Adrenal gland (tissue), 12 donors: ENCODE data around the gene FBXO22. TPM values are rescaled to one million over a fixed set of nuclear protein-coding genes. Genes with fewer than 3 reads are reported as not detected.
"Not testable (repeated sequence)": the region's sequence is repeated elsewhere in the genome, so short reads cannot be mapped to it uniquely, and the experiment has no call there.

Experiments used
- DNase-seq, 7 donors: peaks; one replicate each; pipeline ENCODE4 v3.0.0-alpha.2; 2019 to 2020
- H3K27ac ChIP-seq, 5 donors: fragments of 200-600 bp; sonication (generic) in 4 of 5; 1 replicate in 3 of 5; 2 replicates in 2 of 5; pipeline versions ENCODE4 v1.5.1 to v1.8.0; 2016 to 2020; ENCODE audit warnings: mild to moderate bottlenecking in 1 of 5
- H3K27me3 ChIP-seq: fragments of 200-600 bp; 2 replicates; pipeline ENCODE4 v1.8.0; 2021
- H3K36me3 ChIP-seq, 2 donors: fragments of 200-600 bp; replicated peaks in 1 of 2; 1 replicate in 1 of 2; 2 replicates in 1 of 2; pipeline versions ENCODE4 v1.5.1 to v1.8.0; 2018 to 2022
- H3K4me1 ChIP-seq, 2 donors: fragments of 200-600 bp; replicated peaks in 1 of 2; 1 replicate in 1 of 2; 2 replicates in 1 of 2; pipeline versions ENCODE4 v1.5.1 to v1.8.0; 2018 to 2021
- H3K4me3 ChIP-seq, 4 donors: fragments of 200-600 bp; sonication (generic) in 3 of 4; one replicate each; pipeline ENCODE4 v1.5.1; 2016 to 2018
- H3K9me3 ChIP-seq, 3 donors: fragments of 200-600 bp; sonication (generic) in 1 of 3; replicated peaks in 1 of 3; 1 replicate in 2 of 3; 2 replicates in 1 of 3; pipeline versions ENCODE4 v1.5.1 to v1.8.0; 2016 to 2021
- POLR2A ChIP-seq, 2 donors: fragments of 450-650 bp; IDR thresholded peaks; one replicate each; pipeline ENCODE4 v1.6.1; 2017; ENCODE audit warnings: antibody characterized with exemption in 2 of 2, mild to moderate bottlenecking in 2 of 2, moderate library complexity in 1 of 2
- WGBS, 4 donors: extraction: QIAGEN DNeasy Blood & Tissue Kit in 2 of 4; methylation state at CpG; one replicate each; pipeline versions ENCODE4 v1.1.5 to v1.1.7; 2013 to 2017; 5-methylcytosine and 5-hydroxymethylcytosine counted together
- intact Hi-C, 2 donors: fragments of 100-400 bp; cut with DNase I; formaldehyde crosslinking; loops; one replicate each; pipeline versions ENCODE4 v1.14.1 to v1.15.0; 2022 to 2023
- polyA plus RNA-seq, 3 donors: library from polyadenylated mRNA; stranded (reverse); fragments of 200-250 nt in 2 of 3; fragments of 350-450 nt in 1 of 3; fragmentation: Illumina TruSeq in 1 of 3; extraction: RNeasy Lipid Tissue Mini Kit (QIAGEN cat#74804) in 1 of 3; gene quantifications; one replicate each; pipeline ENCODE4 v1.2.3, GENCODE V29; 2013 to 2014
- total RNA-seq, 9 donors: library from RNA; depleted of rRNA in 4 of 9; stranded (reverse); fragments of >200 nt in 4 of 9; fragments of 120-200 nt in 1 of 9; fragmentation: NEBNext Ultra II Directional in 1 of 9; extraction: Animal tissue kit (Norgen Biotek cat#: 25700) in 1 of 9; gene quantifications; one replicate each; pipeline versions ENCODE4 v1.1.0 to v1.2.4, GENCODE V29; 2013 to 2023
- TF ChIP-seq, protein P1 (sequence below), 6 experiments: fragments of 450-650 bp in 4 of 6; fragments of 200-600 bp in 2 of 6; sonication (generic) in 1 of 6; IDR thresholded peaks; 1 replicate in 5 of 6; 2 replicates in 1 of 6; pipeline versions ENCODE4 v1.5.1 to v1.8.0; 2016 to 2021; ENCODE audit warnings: antibody characterized with exemption in 6 of 6, mild to moderate bottlenecking in 2 of 6, moderate library complexity in 1 of 6
- donor health status: healthy with polysubstance abuse.
- donor health status: Bipolar disorder and iron deficiency.
- donor health status: DM: yes; HTN: yes; CAD: no.
- donor health status: DM: no; HTN: no; CAD: no.
- donor health status: DM: no; HTN: no; CAD: no.
- donor health status: DM: yes; HTN: yes; CAD: no.

Gene FBXO22
- total and polyA plus RNA-seq, 12 donors: 5.1 to 40.8 (median 24.7) TPM

DNA sequence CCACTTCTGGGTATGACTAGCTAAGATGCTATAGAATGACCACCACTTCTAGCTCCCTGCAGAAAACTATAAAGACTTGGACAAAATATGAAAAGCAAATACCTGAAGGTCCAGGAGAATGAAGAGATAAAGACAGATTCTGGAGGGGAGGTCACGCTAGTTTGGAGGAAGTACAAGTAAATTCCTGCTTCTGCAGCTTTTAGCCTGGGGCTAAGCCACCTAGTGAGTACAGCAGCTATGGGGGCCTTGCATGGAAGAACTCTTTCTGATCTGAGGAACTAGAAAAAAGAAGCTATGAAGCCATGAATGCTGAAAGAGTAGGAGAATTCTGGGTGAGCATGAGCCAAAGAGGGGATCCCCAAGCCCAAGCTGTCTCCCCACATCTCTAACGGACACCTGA, 78.8 kb downstream of the FBXO22 start:
- intact Hi-C loops: no loop called here
- peaks cover 0 to 7% (median 0%) of the 10 kb centered on the region in 3 donors for H3K9me3 ChIP-seq
- H3K36me3 ChIP-seq: no peaks in the 10 kb centered on the region
- 90 to 92% (median 91%) methylated on average over 2 of the region's 2 CpGs for WGBS, 4 donors
- peaks cover 5% of the 10 kb centered on the region for H3K27me3 ChIP-seq
- H3K27ac ChIP-seq: no peak overlapping the region
- TF ChIP-seq, protein P1, sequence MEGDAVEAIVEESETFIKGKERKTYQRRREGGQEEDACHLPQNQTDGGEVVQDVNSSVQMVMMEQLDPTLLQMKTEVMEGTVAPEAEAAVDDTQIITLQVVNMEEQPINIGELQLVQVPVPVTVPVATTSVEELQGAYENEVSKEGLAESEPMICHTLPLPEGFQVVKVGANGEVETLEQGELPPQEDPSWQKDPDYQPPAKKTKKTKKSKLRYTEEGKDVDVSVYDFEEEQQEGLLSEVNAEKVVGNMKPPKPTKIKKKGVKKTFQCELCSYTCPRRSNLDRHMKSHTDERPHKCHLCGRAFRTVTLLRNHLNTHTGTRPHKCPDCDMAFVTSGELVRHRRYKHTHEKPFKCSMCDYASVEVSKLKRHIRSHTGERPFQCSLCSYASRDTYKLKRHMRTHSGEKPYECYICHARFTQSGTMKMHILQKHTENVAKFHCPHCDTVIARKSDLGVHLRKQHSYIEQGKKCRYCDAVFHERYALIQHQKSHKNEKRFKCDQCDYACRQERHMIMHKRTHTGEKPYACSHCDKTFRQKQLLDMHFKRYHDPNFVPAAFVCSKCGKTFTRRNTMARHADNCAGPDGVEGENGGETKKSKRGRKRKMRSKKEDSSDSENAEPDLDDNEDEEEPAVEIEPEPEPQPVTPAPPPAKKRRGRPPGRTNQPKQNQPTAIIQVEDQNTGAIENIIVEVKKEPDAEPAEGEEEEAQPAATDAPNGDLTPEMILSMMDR (IDR thresholded peaks at IDR 0.05): no peak
- TF ChIP-seq POLR2A (IDR thresholded peaks at IDR 0.05): no peak
- no peak for DNase-seq
- no peaks in the 10 kb centered on the region for H3K4me1 ChIP-seq
- H3K4me3 ChIP-seq: no peak overlapping the region

- WGBS, 4 donors: 89 to 98% (median 93%) methylated on average over 3 of the region's 3 CpGs
- H3K4me3 ChIP-seq, DNase-seq, H3K27ac ChIP-seq, intact Hi-C loops, H3K36me3 ChIP-seq, H3K4me1 ChIP-seq, H3K9me3 ChIP-seq, H3K27me3 ChIP-seq: not testable (repeated sequence)
Observed at GRCh38 chr15:75984706-75985105, 81.0 kb downstream of the FBXO22 start.

GRCh38 chr15:75985971-75986370, 82.3 kb downstream of the FBXO22 start:
- DNase-seq: no peak
- Histone ChIP-seq H3K4me1 (no peaks in the 10 kb centered on the region), H3K36me3 (no peaks in the 10 kb centered on the region), H3K9me3 (no peaks in the 10 kb centered on the region), H3K4me3 (no peak overlapping the region), H3K27me3 (no peaks in the 10 kb centered on the region), H3K27ac (no peak overlapping the region)
- 41 to 63% (median 46%) methylated on average over 1 of the region's 1 CpG for WGBS, 4 donors
- no peak for TF ChIP-seq POLR2A (IDR thresholded peaks at IDR 0.05)
- TF ChIP-seq, protein P1 (IDR thresholded peaks at IDR 0.05): no peak
- intact Hi-C loops: no loop called here

DNA sequence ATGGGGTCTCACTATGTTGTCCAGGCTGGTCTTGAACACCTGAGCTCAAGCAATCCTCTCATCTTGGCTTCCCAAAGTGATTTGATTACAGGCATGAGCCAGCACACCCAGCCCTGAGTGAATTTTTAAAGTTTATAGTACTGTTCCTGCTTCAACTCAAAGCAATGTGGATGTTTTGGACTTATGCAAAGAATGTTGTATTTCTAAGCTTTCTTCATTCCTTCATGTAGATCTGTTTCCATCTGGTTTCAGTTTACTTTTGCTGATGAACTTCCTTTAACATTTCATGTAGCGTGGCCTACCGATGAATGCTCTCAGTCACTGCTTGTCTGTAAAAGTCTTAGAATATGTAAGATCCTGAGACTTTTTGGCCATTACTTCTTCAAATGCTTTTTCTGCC, 85.4 kb downstream of the FBXO22 start:
- H3K4me1 ChIP-seq: no peaks in the 10 kb centered on the region
- H3K9me3 ChIP-seq: no peaks in the 10 kb centered on the region
- no peaks in the 10 kb centered on the region for H3K36me3 ChIP-seq
- no peak overlapping the region for H3K4me3 ChIP-seq
- no peak for TF ChIP-seq POLR2A (IDR thresholded peaks at IDR 0.05)
- TF ChIP-seq, protein P1 (IDR thresholded peaks at IDR 0.05): no peak
- no peak for DNase-seq
- no peak overlapping the region for H3K27ac ChIP-seq
- WGBS, 4 donors: 72 to 90% (median 83%) methylated on average over 2 of the region's 2 CpGs
- intact Hi-C loops: no loop called here
- no peaks in the 10 kb centered on the region for H3K27me3 ChIP-seq

DNA sequence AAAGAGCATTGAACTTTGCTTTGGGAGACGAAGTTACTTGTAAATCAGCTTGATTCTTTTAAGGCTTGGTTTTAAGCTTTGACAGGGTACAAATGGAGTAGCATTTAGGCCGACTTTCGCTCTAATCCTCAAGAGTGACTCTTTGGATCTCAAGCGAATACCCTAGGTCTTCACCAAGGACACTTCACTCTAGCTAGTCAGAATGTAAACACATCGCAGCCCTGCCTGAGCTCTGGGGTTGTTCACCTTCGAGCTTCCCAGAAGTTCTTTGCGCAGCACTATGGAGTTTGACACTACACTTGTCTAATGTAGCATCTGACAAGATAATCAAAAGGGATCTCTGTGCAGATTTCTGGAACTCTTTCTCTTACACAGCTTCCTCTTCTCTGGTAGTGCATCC, 86.2 kb downstream of the FBXO22 start:
- no peak for DNase-seq
- 84 to 91% (median 87%) methylated on average over 7 of the region's 7 CpGs for WGBS, 4 donors
- TF ChIP-seq, protein P1 (IDR thresholded peaks at IDR 0.05): no peak
- TF ChIP-seq POLR2A (IDR thresholded peaks at IDR 0.05): no peak
- Histone ChIP-seq H3K4me1 (no peaks in the 10 kb centered on the region), H3K36me3 (no peaks in the 10 kb centered on the region), H3K9me3 (no peaks in the 10 kb centered on the region), H3K27me3 (no peaks in the 10 kb centered on the region), H3K4me3 (no peak overlapping the region), H3K27ac (no peak overlapping the region)
- intact Hi-C loops: no loop called here
